Measurements from ENCODE around the gene RRP9.

RRP9 gene

DNA sequence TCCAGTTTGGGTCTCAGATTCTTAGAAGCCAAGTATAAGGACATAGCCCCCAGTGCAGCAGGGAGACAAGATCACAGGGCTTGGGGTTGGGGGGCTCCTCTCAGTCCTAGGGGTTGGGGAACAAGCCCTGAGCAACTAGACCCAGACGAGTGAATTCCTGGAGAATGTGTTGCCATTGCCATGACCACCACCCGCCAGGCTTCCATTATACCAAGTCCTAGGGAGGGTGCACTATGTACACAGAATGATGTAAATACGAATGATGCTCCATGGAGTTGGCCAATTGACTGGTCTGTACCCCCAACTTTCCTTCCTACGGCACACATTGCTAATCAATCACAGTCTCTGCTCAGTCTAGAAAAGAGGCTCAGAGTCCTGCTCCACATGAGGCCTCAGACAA, 47.3 kb downstream of the RRP9 start:
- H3K4me3 ChIP-seq (ENCODE audit: low read length): no peak overlapping the region
- TF ChIP-seq, protein P1, sequence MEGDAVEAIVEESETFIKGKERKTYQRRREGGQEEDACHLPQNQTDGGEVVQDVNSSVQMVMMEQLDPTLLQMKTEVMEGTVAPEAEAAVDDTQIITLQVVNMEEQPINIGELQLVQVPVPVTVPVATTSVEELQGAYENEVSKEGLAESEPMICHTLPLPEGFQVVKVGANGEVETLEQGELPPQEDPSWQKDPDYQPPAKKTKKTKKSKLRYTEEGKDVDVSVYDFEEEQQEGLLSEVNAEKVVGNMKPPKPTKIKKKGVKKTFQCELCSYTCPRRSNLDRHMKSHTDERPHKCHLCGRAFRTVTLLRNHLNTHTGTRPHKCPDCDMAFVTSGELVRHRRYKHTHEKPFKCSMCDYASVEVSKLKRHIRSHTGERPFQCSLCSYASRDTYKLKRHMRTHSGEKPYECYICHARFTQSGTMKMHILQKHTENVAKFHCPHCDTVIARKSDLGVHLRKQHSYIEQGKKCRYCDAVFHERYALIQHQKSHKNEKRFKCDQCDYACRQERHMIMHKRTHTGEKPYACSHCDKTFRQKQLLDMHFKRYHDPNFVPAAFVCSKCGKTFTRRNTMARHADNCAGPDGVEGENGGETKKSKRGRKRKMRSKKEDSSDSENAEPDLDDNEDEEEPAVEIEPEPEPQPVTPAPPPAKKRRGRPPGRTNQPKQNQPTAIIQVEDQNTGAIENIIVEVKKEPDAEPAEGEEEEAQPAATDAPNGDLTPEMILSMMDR (IDR thresholded peaks at IDR 0.05; ENCODE audit: insufficient read depth, low read depth, low read length, missing control alignments): no peak
- DNase-seq (ENCODE audit: low read depth): no peak

DNA sequence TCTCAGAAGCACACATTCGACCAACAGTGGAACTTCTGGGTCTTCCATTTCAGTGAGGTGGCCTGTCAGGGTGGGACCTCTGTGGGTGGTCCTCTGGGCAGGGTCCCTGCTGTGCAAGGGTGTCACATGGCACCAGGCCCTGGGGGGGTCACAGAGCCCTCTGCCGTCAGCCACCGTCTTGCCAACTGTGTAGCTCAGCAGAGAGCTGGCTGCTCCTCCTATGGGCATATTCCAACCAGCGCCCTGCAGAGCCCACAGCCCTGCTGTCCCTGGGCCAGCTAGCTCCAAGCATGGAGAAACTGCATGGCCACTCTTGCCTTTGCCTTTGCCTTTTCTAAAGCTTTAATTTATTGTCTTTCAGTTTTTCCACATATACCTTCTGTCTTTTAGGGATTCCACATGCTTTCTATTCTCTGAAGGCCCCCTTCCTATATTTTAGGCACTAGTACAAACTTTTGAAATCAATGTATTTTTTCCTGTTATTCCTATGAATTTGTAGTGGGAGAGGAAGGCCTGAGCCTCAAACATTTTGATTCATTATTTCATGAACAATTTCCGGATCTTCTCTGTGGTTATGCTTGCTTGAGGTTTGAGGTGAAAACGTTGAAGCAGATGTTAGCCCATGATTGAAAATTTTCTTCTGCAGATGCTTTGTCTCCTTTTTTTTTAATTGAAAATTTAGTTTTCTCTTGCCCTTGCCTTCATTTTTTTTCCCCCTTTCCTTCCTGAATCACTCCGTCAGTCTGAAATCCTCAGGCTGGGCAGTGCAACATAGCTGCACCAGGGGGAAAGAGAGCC, 50.3 kb downstream of the RRP9 start:
- DNase-seq (ENCODE audit: low read depth): no peak
- no peak overlapping the region for H3K4me3 ChIP-seq (ENCODE audit: low read length)
- TF ChIP-seq, protein P1 (IDR thresholded peaks at IDR 0.05; ENCODE audit: insufficient read depth, low read depth, low read length, missing control alignments): no peak

DNA sequence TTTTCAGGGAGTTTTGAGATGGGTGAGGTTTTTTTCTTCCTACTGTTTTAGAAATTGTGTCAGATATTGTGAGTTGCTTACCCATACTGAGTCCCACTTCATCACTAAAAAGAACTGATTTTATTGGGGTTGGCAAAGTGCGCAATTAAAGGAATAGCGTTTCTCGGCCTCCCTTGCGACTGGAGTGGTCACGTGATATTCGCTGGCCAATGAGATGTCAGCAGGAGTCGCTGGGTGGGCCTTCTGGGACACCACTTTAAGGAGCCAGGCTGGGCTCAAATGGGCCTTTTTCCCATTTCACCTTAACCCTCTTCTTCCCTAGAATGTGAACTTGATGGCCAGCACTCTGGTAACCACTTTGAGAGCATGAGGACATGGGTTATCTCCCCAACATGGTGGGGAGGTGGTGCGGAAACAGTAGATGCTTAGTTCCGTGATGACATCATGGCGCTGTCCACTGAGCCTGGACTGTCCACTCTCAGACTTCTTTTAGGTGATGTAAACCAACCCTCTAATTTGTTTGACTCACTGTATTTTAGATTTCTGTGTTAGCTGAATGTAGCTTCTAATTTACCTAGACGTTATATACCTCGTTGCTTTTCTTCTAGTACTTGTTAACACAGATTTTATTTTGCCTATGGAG, 53.1 kb downstream of the RRP9 start:
- TF ChIP-seq, protein P1 (IDR thresholded peaks at IDR 0.05; ENCODE audit: insufficient read depth, low read depth, low read length, missing control alignments): no peak
- no peak for DNase-seq (ENCODE audit: low read depth)
- H3K4me3 ChIP-seq (ENCODE audit: low read length): no peak overlapping the region

DNA sequence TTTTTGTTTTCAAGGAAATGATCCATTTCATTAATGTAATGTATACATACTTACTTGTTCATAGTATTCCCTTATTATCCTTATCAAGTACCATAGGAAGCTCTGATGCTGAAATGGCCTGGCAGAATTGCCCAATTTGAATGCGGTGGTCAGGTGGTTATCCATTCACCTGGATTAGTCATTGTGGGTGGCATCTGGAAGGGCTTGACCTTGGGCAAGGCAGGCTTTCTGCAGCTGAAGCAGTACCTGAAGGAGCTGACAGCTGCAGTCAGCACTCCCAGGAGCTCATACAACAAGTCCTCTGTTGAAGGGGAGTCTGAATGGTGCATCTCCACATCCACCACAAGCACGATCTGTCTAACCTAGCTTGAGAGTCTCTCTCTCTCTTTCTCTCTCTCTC, 54.1 kb downstream of the RRP9 start:
- TF ChIP-seq, protein P1 (IDR thresholded peaks at IDR 0.05; ENCODE audit: insufficient read depth, low read depth, low read length, missing control alignments): no peak
- no peak overlapping the region for H3K4me3 ChIP-seq (ENCODE audit: low read length)
- peak; percentile 66 for DNase-seq (ENCODE audit: low read depth)

DNA sequence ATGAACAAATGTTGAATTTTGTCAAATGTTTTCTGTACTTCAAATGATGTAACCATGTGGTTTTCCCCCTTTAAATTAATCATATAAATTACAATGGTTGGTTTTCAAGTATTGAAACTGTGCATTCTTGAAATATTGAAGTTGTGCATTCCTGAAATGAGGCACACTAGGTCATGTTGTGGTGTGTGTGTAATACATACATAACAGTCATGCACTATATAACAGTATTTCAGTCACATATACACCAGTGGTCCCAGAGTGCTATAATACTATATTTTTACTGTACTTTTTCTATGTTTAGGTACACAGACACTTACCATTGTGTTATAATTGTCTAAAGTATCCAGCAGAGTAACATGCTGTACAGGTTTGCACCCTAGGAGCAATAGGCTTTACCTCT, 55.3 kb downstream of the RRP9 start:
- TF ChIP-seq, protein P1 (IDR thresholded peaks at IDR 0.05; ENCODE audit: insufficient read depth, low read depth, low read length, missing control alignments): no peak
- no peak for DNase-seq (ENCODE audit: low read depth)
- no peak overlapping the region for H3K4me3 ChIP-seq (ENCODE audit: low read length)

Data from epithelial cell of esophagus (primary cell).